ENCODE results near the gene MBOAT2.

MBOAT2 gene

GRCh38 chr2:8889978-8890377 is 113.5 kb downstream of the MBOAT2 start:
- DNase-seq = no peak

DNA sequence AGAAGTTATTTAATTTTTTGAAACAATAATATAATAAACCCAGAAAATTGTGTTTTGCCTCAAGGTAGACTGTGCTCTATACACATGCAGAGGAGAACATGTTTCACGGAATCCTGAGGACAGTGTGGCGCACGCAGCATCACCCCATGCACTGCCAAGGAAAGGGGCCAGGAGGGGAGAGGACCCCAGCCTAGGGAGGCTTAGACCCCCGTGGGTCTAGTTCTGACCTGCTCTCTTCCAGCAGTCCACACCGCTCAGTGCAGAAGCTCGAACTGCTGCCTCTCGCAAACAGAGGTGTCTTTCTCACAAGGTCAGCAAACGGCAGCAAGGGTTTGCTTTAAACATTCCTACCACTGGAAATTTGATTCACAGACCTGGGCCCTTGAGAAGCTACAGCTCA is 114.5 kb downstream of the MBOAT2 start:
- DNase-seq = no peak

DNA sequence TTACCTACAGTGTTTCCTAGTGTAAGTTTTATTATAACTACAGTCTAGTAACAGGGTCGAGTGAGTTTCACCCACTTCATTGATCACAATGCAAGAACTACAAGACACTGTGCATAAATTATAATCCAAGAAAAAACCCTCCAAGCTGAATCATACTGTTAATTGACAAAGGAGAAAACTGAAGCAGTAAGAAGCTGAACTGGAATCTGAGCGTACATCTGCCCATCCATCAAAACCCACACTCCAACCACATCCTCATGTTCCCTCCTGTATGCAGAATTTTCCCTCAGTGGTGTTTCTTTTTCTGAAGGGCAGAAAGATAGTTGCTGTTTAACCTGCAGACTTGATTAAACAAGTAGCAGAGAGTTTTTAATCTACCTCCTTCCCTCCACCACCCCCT is 116.6 kb downstream of the MBOAT2 start:
- DNase-seq = no peak

- DNase-seq = no peak
These were observed 117.3 kb downstream of the MBOAT2 start for GRCh38 chr2:8886202-8886518.

DNA sequence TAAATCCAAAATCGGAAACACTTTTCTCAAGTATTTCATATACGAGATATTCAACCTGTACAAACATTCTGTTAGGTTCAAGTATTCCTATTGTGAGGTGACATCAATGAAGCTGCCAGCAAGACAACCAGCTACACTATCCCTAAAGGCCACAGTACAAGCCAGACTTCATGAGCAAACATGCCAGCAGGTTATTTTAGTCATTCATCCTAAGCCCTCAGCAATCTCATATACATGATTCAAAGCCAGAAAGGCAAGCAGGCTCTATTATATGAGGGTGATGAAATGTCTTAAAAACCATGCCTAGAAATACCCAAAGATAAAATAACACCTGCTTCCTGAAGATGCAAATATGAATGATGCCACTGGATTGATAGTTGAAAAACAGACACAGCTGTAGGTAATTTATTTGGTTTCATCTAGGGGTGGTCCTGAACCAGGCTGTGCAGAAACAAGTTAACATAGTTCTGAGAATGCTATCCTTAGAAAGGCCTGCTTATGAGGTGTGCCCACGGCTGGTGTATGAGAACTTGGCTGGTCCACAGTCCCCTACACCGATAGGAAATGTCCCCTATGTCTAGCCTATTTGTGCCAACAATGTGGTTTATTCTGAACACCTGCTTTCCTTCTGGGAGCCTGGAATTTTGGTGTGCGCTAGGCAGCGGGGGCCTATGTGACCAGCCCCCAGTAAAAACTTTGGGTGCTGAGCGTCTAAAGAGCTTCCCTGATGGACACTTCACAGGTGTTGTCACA is 117.9 kb downstream of the MBOAT2 start:
- no peak for DNase-seq

DNA sequence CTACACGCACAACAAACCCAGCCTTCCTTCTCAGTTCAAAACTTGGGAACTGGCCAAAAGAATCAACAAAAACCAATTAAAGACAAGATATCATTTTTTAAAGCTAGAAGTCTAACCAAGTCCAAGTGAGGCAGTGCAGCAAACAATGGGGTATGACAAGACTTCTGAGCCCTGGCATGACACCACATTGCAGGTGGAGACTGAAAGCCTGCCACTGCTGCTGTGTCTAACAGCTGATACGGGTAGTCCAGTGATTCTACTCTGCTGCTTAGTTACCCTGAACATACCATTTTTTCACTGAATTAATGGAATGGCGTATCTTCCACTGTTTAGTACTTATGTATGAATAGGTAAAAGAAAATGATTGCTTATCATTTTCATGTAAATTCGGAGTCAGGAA is 118.7 kb downstream of the MBOAT2 start:
- DNase-seq = no peak

DNA sequence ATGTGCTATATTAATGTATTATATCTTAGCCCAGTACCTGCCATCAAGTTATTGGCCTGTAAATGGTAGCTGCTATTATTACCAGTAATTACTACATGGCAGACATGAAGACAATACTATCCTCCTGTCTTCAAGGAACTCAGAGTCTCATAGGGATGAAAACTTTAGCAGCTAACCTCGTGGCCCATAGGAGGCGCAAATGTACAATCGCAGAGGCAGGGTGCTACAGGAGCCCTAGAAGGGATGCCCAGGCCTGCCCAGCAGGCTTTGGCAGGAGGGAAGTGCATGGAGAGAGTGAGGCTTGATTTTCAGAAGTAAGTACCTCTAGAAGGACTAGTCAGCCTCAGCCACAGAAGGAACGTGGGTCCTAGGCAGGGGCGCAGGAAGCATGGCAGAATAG is 121.4 kb downstream of the MBOAT2 start:
- DNase-seq = peak; percentile 37

- no peak for DNase-seq
These were observed 125.6 kb downstream of the MBOAT2 start for GRCh38 chr2:8877894-8878293.

- no peak for DNase-seq
These were observed 126.2 kb downstream of the MBOAT2 start for GRCh38 chr2:8877332-8877731.

DNA sequence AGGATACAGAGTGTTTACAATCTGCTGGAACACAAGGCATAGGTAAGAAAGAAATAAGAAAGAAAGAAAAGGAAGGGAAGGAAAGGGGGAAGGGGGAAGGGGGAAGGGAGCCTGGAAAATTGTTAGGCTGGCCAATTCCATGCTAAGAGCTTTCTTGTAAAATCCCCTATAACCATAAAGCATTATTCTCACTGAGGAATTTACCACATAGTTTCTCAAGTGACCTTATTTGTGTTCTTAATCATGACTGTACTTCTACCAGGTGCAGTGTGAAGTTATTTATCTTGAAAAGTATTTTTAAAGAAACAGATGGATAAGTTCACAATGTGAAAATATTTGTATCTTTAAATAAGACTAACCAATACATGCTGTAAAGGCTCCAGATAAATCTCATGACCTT is 126.9 kb downstream of the MBOAT2 start:
- no peak for DNase-seq

DNA sequence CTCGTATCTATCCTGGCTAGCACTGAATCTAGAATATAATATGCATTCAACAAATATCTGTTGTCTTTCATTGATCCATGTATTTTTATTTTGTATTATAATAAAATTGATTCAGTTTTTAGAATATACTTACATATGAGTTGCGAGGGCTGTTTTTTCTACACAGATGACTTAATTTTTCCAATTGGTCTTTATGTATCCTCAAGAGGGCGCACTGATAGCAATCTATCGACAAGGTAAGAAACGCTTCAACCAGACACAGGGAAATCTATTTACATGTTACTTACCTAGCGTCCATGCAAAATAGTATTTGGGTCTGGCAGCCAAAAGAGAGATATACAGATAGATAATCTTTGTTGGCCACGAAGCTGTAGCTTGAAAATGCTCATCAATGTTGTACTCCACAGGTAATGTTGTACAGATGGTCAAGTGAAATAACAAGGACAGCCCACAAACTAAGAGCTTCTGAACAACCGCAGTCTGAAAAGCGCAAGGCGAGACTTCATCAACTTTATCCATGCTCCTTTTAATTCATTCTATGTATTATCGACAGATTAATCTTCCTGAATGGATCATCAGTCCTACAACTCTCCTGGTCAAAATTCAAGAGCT is 130.6 kb downstream of the MBOAT2 start:
- peak; percentile 63 for DNase-seq

DNA sequence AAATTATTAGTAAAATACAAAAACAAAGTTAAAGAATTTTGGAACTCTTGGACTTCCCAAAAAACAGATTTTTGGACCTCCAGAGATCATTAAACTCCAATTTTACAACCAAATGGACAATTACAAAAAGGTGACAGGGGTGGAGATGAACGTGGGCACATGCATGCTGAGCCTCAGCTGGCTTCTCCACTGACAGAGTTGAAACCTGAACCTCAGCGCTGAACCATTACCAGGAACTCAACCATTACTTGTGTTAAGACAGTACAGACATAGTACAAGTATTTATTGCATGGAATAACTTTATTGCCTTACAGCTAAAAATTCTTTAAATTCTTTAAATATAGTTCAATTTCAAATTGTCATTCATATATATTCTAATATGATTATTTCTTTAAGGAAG is 133.0 kb downstream of the MBOAT2 start:
- no peak for DNase-seq

- no peak for DNase-seq
These were observed 136.1 kb downstream of the MBOAT2 start for GRCh38 chr2:8867363-8867762.

- no peak for DNase-seq
These were observed 140.0 kb downstream of the MBOAT2 start for GRCh38 chr2:8863331-8863953.

DNA sequence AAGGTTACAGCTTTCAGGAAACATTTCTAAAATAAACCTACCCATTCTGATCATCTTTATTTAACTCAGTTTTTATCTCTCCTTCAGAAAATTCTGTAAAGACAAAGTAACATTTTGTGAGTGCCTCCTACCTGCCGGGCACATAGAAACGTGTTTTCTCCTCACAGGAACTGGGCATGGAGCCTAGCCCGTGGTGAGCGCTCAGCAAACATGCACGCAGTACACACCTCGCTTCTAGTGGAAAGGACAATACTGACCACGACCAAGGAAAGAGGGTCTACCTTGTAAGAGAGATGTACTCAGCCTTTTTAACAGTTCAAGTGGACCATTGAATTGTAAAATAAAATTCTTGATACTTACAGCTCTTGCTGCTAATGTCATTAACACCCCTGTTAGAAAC is 141.3 kb downstream of the MBOAT2 start:
- no peak for DNase-seq

DNA sequence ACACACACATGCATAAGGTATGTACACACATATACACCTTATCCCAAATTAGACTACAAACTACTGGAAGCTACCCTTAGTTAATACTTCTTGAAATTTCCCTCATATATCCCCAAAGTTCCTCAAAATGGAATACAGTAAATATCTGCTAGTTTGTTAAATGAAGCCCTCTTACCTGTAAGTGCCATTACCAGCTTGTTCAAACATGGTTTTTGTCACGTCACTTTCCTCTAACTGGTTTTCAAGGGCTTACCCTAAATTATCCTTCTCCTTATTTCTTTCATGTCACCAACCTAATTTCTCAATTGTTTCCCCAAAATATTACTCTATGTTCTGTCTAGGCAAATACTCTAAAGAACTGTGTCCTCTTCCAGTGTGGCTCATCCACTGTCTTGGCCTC is 141.7 kb downstream of the MBOAT2 start:
- DNase-seq = no peak

GRCh38 chr2:8860239-8860638 is 143.2 kb downstream of the MBOAT2 start:
- DNase-seq = no peak

DNA sequence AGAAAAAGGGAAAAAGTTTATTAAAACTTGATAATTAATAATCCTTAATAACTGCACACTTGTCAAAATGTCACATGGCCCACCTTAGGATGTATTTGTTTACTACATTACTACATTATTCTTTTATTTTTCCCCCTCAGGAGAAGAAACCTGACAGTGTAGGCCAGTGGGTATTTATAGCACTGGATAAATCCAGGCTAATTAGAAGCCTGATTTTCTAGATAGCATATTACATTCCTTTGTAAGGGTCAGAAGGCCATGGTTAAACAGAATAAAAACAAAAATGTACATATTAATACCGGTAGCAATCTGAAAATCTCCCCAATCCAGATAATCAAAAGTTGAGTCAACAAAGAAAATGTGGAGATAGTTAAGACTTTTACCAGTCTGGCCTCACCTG is 144.6 kb downstream of the MBOAT2 start:
- DNase-seq = no peak

DNA sequence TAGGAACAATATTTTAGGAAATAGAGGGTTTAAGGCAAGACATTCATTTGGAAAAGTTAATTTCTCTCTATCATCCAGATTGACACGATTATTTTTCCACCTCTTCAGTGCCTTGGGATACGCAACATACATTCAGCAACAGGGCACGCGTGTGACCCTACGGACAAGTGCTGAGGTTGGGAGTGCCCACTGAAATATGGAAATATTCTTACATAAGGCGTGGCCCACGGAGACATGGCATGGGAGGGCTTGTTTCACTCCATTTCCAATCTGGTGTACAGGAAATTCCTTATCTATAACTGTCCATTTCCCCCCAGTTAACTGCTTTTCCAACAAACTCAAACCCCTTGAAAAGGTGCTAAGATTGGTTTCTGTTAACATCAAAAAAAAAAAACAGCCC is 145.2 kb downstream of the MBOAT2 start:
- no peak for DNase-seq

DNA sequence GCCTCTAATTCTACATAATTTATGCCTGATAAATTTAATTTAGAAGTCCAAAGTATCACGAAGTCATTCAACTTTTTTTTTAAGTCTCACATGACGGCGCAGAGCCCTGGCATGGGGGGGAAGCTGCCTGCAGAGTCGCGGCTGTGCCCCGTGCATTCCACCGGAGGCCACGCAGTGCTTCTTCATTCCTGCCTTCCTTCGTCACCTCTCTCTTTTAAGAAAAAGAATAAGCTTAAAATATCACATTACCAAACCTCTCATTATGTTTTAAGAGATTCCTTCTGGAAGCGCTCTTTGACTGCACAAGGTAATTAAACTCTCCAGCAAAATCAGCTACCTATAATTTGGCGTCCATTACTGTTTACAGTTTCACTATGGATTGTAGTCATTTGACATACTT is 145.8 kb downstream of the MBOAT2 start:
- DNase-seq = no peak

- no peak for DNase-seq
These were observed 147.3 kb downstream of the MBOAT2 start for GRCh38 chr2:8856176-8856575.

- no peak for DNase-seq
These were observed 148.5 kb downstream of the MBOAT2 start for GRCh38 chr2:8855010-8855409.

DNA sequence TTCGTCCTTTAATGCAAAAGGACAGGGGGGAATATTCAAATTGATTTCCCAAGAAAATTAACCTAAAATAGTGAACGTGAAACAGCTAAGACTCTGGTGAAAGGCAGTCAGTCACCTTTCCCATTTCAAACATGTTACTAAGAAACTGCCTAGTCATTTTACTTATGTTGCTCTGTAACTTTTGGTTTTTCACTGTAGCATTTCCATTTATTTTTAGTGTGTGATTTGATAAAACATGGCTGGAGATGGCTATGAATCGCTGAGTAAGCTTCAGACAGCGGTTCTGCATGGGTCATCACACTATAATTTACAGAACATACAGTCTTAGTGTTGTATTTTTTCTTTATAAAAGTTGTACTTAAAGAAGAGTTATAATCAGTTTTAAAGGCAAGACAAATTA is 150.1 kb downstream of the MBOAT2 start:
- DNase-seq = no peak

DNA sequence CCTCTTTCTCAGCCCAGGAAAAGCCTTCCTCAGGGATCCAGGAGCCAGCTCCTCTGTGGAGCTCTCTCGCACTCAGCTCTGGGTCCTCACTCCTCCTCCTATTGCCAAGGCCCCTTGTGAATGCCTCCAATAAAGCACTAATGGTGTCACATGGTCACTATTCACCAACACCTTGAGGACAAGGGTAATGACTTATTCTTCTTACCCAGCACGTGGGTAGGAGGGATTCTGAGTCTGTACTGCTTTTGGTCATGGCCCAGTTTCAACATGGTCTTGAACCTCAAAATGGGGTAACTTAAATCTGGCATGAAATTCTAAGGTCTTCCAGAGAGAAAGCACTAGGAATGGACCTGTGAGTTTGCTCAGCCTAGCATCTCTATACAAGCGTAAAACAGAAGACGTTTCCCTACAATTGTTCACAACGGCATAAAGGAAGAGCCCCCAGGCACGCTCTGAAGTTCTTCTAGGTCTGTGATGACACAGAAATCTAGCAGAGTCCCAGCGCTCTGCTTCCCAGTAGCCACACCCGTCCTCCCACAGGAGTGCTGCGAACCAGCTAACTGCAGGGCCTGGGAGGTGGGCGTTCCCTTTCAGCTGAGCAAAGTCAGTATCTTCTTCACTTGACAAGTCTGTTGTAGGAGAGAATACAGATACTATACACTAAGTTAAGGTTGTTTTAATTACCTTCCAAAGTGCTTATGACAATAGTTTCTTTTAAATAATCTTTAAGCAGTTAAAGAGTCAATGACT is 151.5 kb downstream of the MBOAT2 start:
- no peak for DNase-seq

Data from suppressor macrophage treated with lipopolysaccharide for 4 hours (primary cell).